ENCODE results near the gene FSD2. TPM values are rescaled to one million over a fixed set of nuclear protein-coding genes. Genes with fewer than 3 reads are reported as not detected.

FSD2 gene, protein sequence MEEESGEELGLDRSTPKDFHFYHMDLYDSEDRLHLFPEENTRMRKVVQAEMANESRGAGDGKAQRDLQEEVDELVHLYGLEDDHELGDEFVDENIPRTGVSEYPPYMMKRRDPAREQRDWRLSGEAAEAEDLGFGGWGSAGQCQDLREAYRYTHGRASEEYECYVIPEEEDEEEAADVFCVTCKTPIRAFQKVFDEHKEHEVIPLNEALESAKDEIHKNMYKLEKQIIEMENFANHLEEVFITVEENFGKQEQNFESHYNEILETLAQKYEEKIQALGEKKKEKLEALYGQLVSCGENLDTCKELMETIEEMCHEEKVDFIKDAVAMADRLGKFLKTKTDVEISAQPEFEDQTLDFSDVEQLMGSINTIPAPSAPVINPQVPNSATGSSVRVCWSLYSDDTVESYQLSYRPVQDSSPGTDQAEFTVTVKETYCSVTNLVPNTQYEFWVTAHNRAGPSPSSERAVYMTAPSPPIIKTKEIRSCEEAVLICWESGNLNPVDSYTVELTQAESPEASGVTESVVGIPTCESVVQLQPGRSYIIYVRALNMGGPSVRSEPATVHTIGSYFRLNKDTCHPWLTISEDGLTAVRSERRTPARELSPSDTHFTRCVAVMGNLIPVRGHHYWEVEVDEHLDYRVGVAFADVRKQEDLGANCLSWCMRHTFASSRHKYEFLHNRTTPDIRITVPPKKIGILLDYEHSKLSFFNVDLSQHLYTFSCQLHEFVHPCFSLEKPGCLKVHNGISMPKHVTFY
- total RNA-seq (2022; extraction: Qiagen RNA extraction; ENCODE audit: low read depth), result 0.13 TPM in 1 of 5 replicates, not detected in the others

GRCh38 chr15:82805994-82806406, at the start of gene FSD2:
Gene FSD2 (minus strand): TSS chr15:82806069. CDS start chr15:82787390, 18,679 bp downstream.

GRCh38 chr15:82809308-82810060, 3.6 kb upstream of the FSD2 start, which contains the start of gene WHAMM:
Gene WHAMM (plus strand): TSS chr15:82809628. CDS start chr15:82809727, 99 bp downstream.

DNA sequence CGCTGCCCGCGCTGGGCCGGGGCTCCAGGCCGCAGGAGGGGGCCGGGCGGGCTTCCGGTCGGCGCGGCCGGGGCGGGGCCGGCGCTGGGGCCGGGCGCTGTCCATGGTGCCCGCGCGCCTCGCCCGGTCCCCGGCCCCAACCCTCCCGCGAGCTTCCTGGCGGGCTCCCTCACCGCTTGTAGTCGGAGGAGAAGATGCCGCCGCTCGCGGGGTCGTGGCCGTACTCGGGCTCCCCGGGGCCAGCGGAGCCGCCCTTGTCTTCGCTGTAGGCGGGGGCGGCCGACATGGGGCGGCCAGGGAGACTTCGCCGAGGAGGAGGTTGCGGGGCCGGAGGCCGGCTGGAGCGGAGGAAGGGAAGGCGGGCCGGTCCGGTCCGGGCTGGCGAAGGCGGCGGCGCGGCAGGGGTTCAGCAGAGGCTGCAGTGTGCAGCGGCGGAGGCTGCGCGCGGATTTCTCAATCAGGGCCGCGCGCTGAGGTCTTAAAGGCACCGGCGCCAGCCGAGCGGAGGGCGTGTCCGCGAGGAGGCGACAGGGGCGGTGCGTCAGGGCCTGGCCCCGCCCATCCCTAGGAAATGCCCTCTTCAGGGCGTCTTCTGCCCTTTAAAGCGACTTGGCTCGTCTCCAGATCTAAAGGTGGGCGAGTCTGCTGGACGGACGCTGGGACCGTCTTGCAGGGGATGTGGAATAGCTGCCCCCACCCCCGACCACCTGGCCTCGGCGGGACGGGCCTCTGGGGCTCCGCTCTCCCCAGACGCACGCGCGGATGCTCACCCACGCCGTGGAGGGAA, 96.3 kb downstream of the FSD2 start, which contains the start of gene AP3B2:
AP3B2 (minus strand) TSS at position 455 of the 787 bp plus-strand sequence; CDS start at position 286, 169 bp downstream.

Other genes starting within 250 kb of the FSD2 start
- 2.8 to 3.9 TPM (median 3.0 TPM) in 5 replicates for gene CPEB1, start 158.7 kb downstream of the FSD2 start, total RNA-seq (2022; extraction: Qiagen RNA extraction; ENCODE audit: low read depth)
- gene AP3B2, start 96.2 kb downstream of the FSD2 start, total RNA-seq (2022; extraction: Qiagen RNA extraction; ENCODE audit: low read depth), result 0.41 to 1.7 TPM (median 0.88 TPM) in 5 replicates
- 6.2 to 7.6 TPM (median 6.5 TPM) in 5 replicates for gene WHAMM, start 3.6 kb upstream of the FSD2 start, total RNA-seq (2022; extraction: Qiagen RNA extraction; ENCODE audit: low read depth)
- 15.2 to 19.3 TPM (median 15.5 TPM) in 5 replicates for gene HOMER2, start 146.7 kb upstream of the FSD2 start, total RNA-seq (2022; extraction: Qiagen RNA extraction; ENCODE audit: low read depth)
- gene RAMAC, start 180.1 kb upstream of the FSD2 start, total RNA-seq (2022; extraction: Qiagen RNA extraction; ENCODE audit: low read depth), result 38.9 to 67.5 TPM (median 39.6 TPM) in 5 replicates
- 41.2 to 47.7 TPM (median 45.5 TPM) in 5 replicates for gene C15orf40, start 205.6 kb upstream of the FSD2 start, total RNA-seq (2022; extraction: Qiagen RNA extraction; ENCODE audit: low read depth)

All from A549 treated with ZK216348 at 1 μM for 4 hours (cell line).